ENCODE results near the gene GLIPR2. TPM values are rescaled to one million over a fixed set of nuclear protein-coding genes. Genes with fewer than 3 reads are reported as not detected.

GLIPR2 gene
- total RNA-seq, 1 donor from 2014 or later: 54.4 TPM

- Histone ChIP-seq H3K4me3 (no peak overlapping the region), H3K9me3 (no peaks in the 10 kb centered on the region), H3K27me3 (no peaks in the 10 kb centered on the region), H3K27ac (no peak overlapping the region), H3K36me3 (peaks cover 14 to 37% of the 10 kb centered on the region in 2 donors), H3K4me1 (no peaks in the 10 kb centered on the region)
- intact Hi-C loops (cut with DNase I): no loop called here
- DNase-seq (ENCODE audit: low spot score in 2 of 2): no peak
- TF ChIP-seq, protein P1, sequence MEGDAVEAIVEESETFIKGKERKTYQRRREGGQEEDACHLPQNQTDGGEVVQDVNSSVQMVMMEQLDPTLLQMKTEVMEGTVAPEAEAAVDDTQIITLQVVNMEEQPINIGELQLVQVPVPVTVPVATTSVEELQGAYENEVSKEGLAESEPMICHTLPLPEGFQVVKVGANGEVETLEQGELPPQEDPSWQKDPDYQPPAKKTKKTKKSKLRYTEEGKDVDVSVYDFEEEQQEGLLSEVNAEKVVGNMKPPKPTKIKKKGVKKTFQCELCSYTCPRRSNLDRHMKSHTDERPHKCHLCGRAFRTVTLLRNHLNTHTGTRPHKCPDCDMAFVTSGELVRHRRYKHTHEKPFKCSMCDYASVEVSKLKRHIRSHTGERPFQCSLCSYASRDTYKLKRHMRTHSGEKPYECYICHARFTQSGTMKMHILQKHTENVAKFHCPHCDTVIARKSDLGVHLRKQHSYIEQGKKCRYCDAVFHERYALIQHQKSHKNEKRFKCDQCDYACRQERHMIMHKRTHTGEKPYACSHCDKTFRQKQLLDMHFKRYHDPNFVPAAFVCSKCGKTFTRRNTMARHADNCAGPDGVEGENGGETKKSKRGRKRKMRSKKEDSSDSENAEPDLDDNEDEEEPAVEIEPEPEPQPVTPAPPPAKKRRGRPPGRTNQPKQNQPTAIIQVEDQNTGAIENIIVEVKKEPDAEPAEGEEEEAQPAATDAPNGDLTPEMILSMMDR (IDR thresholded peaks at IDR 0.05): no peak
Observed at GRCh38 chr9:36116593-36116992, 19.9 kb upstream of the GLIPR2 start.

- DNase-seq (ENCODE audit: low spot score in 2 of 2): no peak
- Histone ChIP-seq H3K4me3 (no peak overlapping the region), H3K4me1 (no peaks in the 10 kb centered on the region), H3K27me3 (no peaks in the 10 kb centered on the region), H3K27ac (no peak overlapping the region), H3K9me3 (no peaks in the 10 kb centered on the region), H3K36me3 (peaks cover 24 to 37% of the 10 kb centered on the region in 2 donors)
- intact Hi-C loops (cut with DNase I): no loop called here
- TF ChIP-seq, protein P1 (IDR thresholded peaks at IDR 0.05): no peak
Observed at GRCh38 chr9:36118201-36118600, 18.3 kb upstream of the GLIPR2 start.

DNA sequence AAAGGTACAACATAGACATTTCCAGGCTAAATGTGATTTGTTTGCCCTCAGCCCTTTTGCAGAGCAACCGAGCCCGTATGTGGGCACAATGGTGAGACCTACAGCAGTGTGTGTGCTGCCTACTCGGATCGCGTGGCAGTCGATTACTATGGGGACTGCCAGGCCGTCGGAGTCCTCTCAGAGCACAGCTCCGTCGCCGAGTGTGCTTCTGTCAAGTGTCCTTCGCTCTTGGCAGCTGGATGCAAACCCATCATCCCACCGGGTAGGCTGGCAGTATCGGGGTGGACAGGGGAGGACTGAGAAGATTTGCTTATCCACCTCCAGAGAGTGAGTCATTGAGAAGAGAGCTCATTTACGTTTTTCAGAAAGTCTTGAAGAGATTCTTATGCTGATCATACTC, 17.8 kb upstream of the GLIPR2 start:
- Histone ChIP-seq H3K27ac (no peak overlapping the region), H3K36me3 (peaks cover 24 to 42% of the 10 kb centered on the region in 2 donors), H3K4me3 (no peak overlapping the region), H3K9me3 (no peaks in the 10 kb centered on the region), H3K27me3 (no peaks in the 10 kb centered on the region), H3K4me1 (no peaks in the 10 kb centered on the region)
- no peak for DNase-seq (ENCODE audit: low spot score in 2 of 2)
- TF ChIP-seq, protein P1 (IDR thresholded peaks at IDR 0.05): no peak
- intact Hi-C loops (cut with DNase I): no loop called here

GRCh38 chr9:36119476-36119875, 17.1 kb upstream of the GLIPR2 start:
- intact Hi-C loops (cut with DNase I): no loop called here
- H3K4me3 ChIP-seq: no peak overlapping the region
- DNase-seq (ENCODE audit: low spot score in 2 of 2): no peak
- TF ChIP-seq, protein P1 (IDR thresholded peaks at IDR 0.05): no peak
- H3K27me3 ChIP-seq: no peaks in the 10 kb centered on the region
- no peak overlapping the region for H3K27ac ChIP-seq
- H3K9me3 ChIP-seq: no peaks in the 10 kb centered on the region
- no peaks in the 10 kb centered on the region for H3K4me1 ChIP-seq
- peaks cover 24 to 49% of the 10 kb centered on the region in 2 donors for H3K36me3 ChIP-seq

- H3K9me3 ChIP-seq: no peaks in the 10 kb centered on the region
- DNase-seq (ENCODE audit: low spot score in 2 of 2): no peak
- no peak overlapping the region for H3K27ac ChIP-seq
- TF ChIP-seq, protein P1 (IDR thresholded peaks at IDR 0.05): no peak
- H3K4me3 ChIP-seq: no peak overlapping the region
- intact Hi-C loops (cut with DNase I): no loop called here
- H3K4me1 ChIP-seq: no peaks in the 10 kb centered on the region
- H3K27me3 ChIP-seq: no peaks in the 10 kb centered on the region
- H3K36me3 ChIP-seq: peaks cover 24 to 49% of the 10 kb centered on the region in 2 donors
Observed at GRCh38 chr9:36120705-36121104, 15.8 kb upstream of the GLIPR2 start.

- DNase-seq (ENCODE audit: low spot score in 2 of 2): no peak
- peaks cover 23 to 49% of the 10 kb centered on the region in 2 donors for H3K36me3 ChIP-seq
- H3K27me3 ChIP-seq: no peaks in the 10 kb centered on the region
- no peak overlapping the region for H3K4me3 ChIP-seq
- H3K27ac ChIP-seq: no peak overlapping the region
- no peaks in the 10 kb centered on the region for H3K4me1 ChIP-seq
- no peaks in the 10 kb centered on the region for H3K9me3 ChIP-seq
- TF ChIP-seq, protein P1 (IDR thresholded peaks at IDR 0.05): no peak
- intact Hi-C loops (cut with DNase I): no loop called here
Observed at GRCh38 chr9:36121971-36122370, 14.6 kb upstream of the GLIPR2 start.
